Aorta (tissue), 5 donors: ENCODE measurements around the gene PPP1R27. TPM values are rescaled to one million over a fixed set of nuclear protein-coding genes. Genes with fewer than 3 reads are reported as not detected.
A peak's percentile ranks its signal among the peaks of the same experiment; 100 is the strongest.

Source experiments
- ATAC-seq: fragments of 200-7000 bp; cut with Tn5 transposase; one replicate; pipeline ENCODE4 v1.9.1; 2022; ENCODE audit warnings: moderate library complexity; ENCODE audit not compliant: low FRiP score
- DNase-seq, 2 donors: peaks; one replicate each; pipeline ENCODE4 v3.0.0-alpha.2; 2020
- H3K27ac ChIP-seq, 2 donors: one replicate each; pipeline ENCODE4 v1.5.1; 2013; ENCODE audit warnings: low read length in 2 of 2, mild to moderate bottlenecking in 2 of 2, moderate library complexity in 2 of 2, control low read depth in 1 of 2, inconsistent platforms in 1 of 2, low read depth in 1 of 2
- H3K27me3 ChIP-seq, 2 donors: one replicate each; pipeline ENCODE4 v1.6.1; 2013; ENCODE audit warnings: control low read depth in 1 of 2, low read length in 1 of 2, mild to moderate bottlenecking in 1 of 2, moderate library complexity in 1 of 2; ENCODE audit not compliant: insufficient read depth in 2 of 2, control insufficient read depth in 1 of 2
- H3K36me3 ChIP-seq, 2 donors: one replicate each; pipeline ENCODE4 v1.6.1; 2013; ENCODE audit warnings: control low read depth in 1 of 2, low read length in 1 of 2, mild to moderate bottlenecking in 1 of 2; ENCODE audit not compliant: insufficient read depth in 2 of 2, control insufficient read depth in 1 of 2
- H3K4me1 ChIP-seq, 2 donors: one replicate each; pipeline ENCODE4 v1.6.1; 2013; ENCODE audit warnings: low read length in 2 of 2, control low read depth in 1 of 2, mild to moderate bottlenecking in 1 of 2, moderate library complexity in 1 of 2; ENCODE audit not compliant: insufficient read depth in 2 of 2, control insufficient read depth in 1 of 2
- H3K4me3 ChIP-seq, 2 donors: one replicate each; pipeline ENCODE4 v1.5.1; 2013; ENCODE audit warnings: low read length in 2 of 2, control low read depth in 1 of 2, mild to moderate bottlenecking in 1 of 2
- H3K9me3 ChIP-seq: one replicate; pipeline ENCODE4 v1.6.1; 2013; ENCODE audit warnings: mild to moderate bottlenecking, low read length; ENCODE audit not compliant: control insufficient read depth
- WGBS, 2 donors: extraction: QIAGEN DNeasy Blood & Tissue Kit; methylation state at CpG; one replicate each; pipeline ENCODE4 v1.1.7; 2013; 5-methylcytosine and 5-hydroxymethylcytosine counted together
- intact Hi-C, 2 donors: fragments of 100-400 bp; cut with DNase I; formaldehyde crosslinking; loops; one replicate each; pipeline versions ENCODE4 v1.14.2 to v1.15.0; 2022
- polyA plus RNA-seq, 2 donors: library from polyadenylated mRNA; stranded (reverse); fragments of 200-250 nt; gene quantifications; one replicate each; pipeline ENCODE4 v1.2.3, GENCODE V29; 2013
- total RNA-seq, 2 donors: library from RNA; stranded (reverse); fragmentation: NEBNext Ultra II Directional; extraction: Animal tissue kit (Norgen Biotek cat#: 25700); gene quantifications; one replicate each; pipeline ENCODE4 v1.2.1, GENCODE V29; 2021
- donor health status: healthy with polysubstance abuse.
- donor health status: Bipolar disorder and iron deficiency.
- donor health status: DM: no; HTN: no; CAD: no.
- donor health status: DM: no; HTN: no; CAD: no.
- donor health status: DM: yes; HTN: yes; CAD: no.

PPP1R27 gene
- total and polyA plus RNA-seq, 4 donors = 0.41 TPM; not detected in 3

DNA sequence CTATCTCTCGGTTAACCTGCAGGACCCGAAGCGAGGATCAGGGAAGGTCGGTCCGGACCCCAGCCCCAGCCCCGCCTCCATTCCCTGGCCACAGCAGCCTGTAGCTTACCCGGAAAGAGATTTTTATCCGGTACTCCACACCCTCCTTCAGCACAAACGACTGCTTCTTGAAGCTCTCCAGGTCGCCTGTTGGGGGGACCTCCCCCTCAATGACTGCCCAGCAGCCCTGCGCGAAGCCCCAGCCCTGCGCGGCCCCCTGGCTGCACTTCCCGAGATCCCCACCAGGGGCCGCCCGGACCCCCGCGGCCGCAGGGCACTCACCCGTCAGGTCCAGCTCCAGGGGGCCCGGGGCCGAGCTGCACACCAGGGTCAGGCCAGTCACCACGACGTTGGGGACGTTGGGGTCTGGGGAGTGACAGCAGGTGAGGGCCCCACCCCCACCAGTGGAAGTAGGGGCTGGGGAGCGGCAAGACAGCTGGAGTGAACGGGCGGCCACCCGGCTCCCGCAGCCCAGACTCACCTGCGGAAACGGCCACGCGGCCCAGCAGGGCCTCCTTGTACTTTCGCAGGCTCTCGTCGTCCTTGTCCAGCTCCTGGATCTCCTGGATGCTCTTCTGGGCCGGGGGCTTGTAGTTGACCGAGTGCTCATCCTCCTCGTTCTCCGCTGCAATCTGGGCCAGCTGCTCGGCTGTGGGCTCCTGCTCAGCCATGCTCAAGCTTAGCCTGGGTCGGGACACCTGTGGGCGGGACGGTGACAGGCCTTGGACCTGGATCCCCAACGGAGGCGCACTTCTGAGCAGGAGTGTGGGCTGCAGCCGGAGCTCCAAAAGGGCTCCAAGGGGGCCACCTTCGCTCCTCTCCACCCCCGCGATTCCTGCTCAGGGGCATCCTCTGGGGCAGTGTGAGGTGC lies 34.6 kb upstream of the PPP1R27 start:
- Histone ChIP-seq H3K36me3 (peaks cover 0 to 3% of the 10 kb centered on the region in 2 donors), H3K4me3 (peak overlapping the region in 1 of 2 donors; percentile 91), H3K27me3 (peaks cover 0 to 13% of the 10 kb centered on the region in 2 donors), H3K4me1 (no peaks in the 10 kb centered on the region), H3K27ac (peak overlapping the region in 1 of 2 donors; percentile 81), H3K9me3 (no peaks in the 10 kb centered on the region)
- DNase-seq = peak; percentile 60 to 87
- intact Hi-C loops = no loop called here
- peak; percentile 56 for ATAC-seq
- 28 to 30% methylated on average over 51 to 52 of the region's 52 CpGs for WGBS, 2 donors

GRCh38 chr17:81868674-81869220 lies 33.9 kb upstream of the PPP1R27 start:
- intact Hi-C loops = no loop called here
- Histone ChIP-seq H3K4me1 (no peaks in the 10 kb centered on the region), H3K27me3 (peaks cover 0 to 13% of the 10 kb centered on the region in 2 donors), H3K4me3 (no peak overlapping the region), H3K27ac (no peak overlapping the region), H3K9me3 (no peaks in the 10 kb centered on the region), H3K36me3 (peaks cover 0 to 3% of the 10 kb centered on the region in 2 donors)
- no peak for ATAC-seq
- 48 to 53% methylated on average over 29 to 30 of the region's 30 CpGs for WGBS, 2 donors
- peak; percentile 68 to 90 for DNase-seq

- 62 to 65% methylated on average over 25 to 28 of the region's 28 CpGs for WGBS, 2 donors
Measured at GRCh38 chr17:81867991-81868673, 33.3 kb upstream of the PPP1R27 start.

DNA sequence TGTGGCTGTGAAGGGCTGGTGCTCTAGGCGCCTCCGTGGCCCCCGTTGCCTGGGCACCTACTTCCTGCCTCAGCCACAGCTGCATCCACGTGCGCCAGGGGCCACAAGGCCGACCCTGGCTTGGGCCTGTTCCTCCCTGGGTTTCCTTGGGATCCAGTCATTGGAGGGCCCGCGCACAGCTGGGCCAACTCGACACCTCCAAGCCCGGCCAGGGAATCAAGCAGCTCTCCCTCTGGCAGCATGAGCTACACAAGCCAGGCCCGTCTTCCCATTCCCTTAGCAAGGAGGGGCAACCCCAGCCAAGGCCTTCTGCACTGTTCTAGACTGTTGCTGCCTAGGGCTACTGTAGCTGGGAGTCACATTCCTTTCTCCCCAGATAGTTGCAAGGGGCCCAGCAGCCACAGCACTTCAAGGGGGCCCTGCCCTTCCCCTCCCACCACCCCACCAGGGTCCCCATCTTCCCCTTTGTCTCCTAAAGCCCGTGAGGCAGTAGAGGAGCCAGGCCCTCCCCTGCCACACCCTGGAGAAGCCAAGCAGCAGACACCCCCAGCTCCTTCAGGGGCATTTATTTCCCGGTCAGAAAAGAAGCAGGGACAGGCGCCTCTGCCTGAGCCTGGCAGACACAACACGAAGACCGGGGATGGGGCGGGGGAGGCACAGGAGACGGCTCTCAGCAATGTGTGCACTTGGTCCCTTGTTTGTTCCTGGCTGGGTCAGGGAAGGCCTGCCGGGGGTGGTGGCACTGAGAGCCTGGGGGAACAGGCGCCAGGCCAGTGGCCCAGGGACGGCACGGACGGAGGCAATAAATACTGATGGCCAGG lies 32.5 kb upstream of the PPP1R27 start:
- H3K27ac ChIP-seq = no peak overlapping the region
- DNase-seq = no peak

More at GRCh38 chr17:81867991-81868673, 33.3 kb upstream of the PPP1R27 start:
- Histone ChIP-seq H3K36me3 (peaks cover 0 to 3% of the 10 kb centered on the region in 2 donors), H3K27ac (no peak overlapping the region), H3K4me1 (no peaks in the 10 kb centered on the region), H3K27me3 (peaks cover 0 to 13% of the 10 kb centered on the region in 2 donors), H3K4me3 (no peak overlapping the region), H3K9me3 (no peaks in the 10 kb centered on the region)
- DNase-seq (no peak), ATAC-seq (no peak)
- intact Hi-C loops = no loop called here

GRCh38 chr17:81866440-81867169 lies 31.8 kb upstream of the PPP1R27 start:
- ATAC-seq = no peak
- H3K36me3 ChIP-seq = peaks cover 0 to 3% of the 10 kb centered on the region in 2 donors

More for the DNA sequence above, 32.5 kb upstream of the PPP1R27 start:
- Histone ChIP-seq H3K36me3 (peaks cover 0 to 3% of the 10 kb centered on the region in 2 donors), H3K4me3 (no peak overlapping the region), H3K9me3 (no peaks in the 10 kb centered on the region), H3K27me3 (peaks cover 0 to 13% of the 10 kb centered on the region in 2 donors), H3K4me1 (no peaks in the 10 kb centered on the region)
- intact Hi-C loops = no loop called here
- ATAC-seq = no peak
- 38 to 47% methylated on average over 22 to 23 of the region's 23 CpGs for WGBS, 2 donors

DNA sequence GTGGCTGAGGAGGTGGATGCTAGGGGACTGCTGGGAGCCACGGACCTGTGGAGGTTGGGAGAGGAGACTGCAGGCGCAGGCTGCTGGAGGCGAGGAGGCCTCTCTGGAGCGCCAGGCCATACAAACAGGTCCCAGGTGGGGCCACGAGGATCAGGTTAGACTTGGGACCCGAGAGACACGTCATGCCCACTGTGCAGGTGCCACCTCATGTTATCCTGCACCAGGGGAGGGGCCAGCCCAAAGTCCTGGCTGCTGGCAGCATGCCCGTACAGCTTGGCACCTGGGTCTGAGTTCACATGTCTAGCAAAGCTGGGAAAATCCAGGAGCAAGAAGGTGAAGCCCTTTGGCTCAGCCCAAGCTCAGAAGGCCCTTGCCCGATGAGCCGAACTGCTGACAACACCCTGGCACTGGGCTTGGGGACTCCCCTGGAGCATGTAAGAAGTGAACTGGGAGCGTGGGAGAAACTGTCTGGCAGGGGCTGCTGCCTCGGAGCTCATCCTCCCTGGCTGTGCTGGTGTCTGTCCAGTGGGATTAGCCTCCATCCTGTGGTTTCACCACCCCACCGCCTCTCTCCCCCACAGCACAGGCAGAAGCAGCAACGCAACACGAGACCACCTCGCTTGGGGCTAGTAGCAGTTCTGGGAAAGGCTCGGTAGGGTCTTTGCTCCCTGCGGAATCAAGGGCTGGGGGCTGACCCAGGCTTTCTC lies 31.0 kb upstream of the PPP1R27 start:
- DNase-seq (peak in 1 of 2 donors; percentile 80), ATAC-seq (no peak)
- intact Hi-C loops = no loop called here
- Histone ChIP-seq H3K36me3 (peaks cover 0 to 3% of the 10 kb centered on the region in 2 donors), H3K9me3 (no peaks in the 10 kb centered on the region), H3K27me3 (peaks cover 0 to 13% of the 10 kb centered on the region in 2 donors), H3K27ac (no peak overlapping the region), H3K4me1 (no peaks in the 10 kb centered on the region), H3K4me3 (no peak overlapping the region)
- WGBS, 2 donors = 62 to 63% methylated on average over 18 of the region's 18 CpGs

More at GRCh38 chr17:81866440-81867169, 31.8 kb upstream of the PPP1R27 start:
- Histone ChIP-seq H3K4me3 (no peak overlapping the region), H3K9me3 (no peaks in the 10 kb centered on the region), H3K27ac (no peak overlapping the region), H3K27me3 (peaks cover 0 to 13% of the 10 kb centered on the region in 2 donors), H3K4me1 (no peaks in the 10 kb centered on the region)
- 70 to 71% methylated on average over 18 of the region's 18 CpGs for WGBS, 2 donors
- no peak for DNase-seq
- intact Hi-C loops = no loop called here

DNA sequence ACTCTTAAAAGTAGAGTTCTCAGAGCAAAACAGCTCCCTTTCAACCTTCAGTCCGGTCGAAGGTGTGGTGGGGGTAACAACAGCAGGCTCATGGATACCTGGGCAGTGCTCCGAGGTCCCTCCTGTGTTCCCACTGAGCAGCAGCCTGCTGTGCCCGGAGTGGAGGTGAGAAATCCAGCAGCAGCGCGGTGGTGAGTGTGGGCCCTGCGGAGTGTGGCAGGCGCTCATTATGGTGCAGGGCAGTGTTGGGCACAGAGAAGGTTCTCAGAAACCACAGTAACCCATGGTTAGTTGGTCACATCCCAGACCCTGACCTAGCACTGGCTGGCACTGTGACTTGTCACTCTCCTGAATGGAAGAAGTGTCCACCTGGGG lies 30.5 kb upstream of the PPP1R27 start:
- H3K36me3 ChIP-seq = peaks cover 0 to 3% of the 10 kb centered on the region in 2 donors
- H3K27ac ChIP-seq = no peak overlapping the region
- H3K4me3 ChIP-seq = no peak overlapping the region
- 83 to 88% methylated on average over 8 of the region's 8 CpGs for WGBS, 2 donors
- intact Hi-C loops = no loop called here
- ATAC-seq = no peak
- no peak for DNase-seq
- H3K27me3 ChIP-seq = peaks cover 0 to 13% of the 10 kb centered on the region in 2 donors
- no peaks in the 10 kb centered on the region for H3K4me1 ChIP-seq
- no peaks in the 10 kb centered on the region for H3K9me3 ChIP-seq
